Sigmoid colon (tissue), 7 donors: ENCODE measurements around the gene NSFL1C. TPM values are rescaled to one million over a fixed set of nuclear protein-coding genes. Genes with fewer than 3 reads are reported as not detected.
"Not testable (repeated sequence)": the region's sequence is repeated elsewhere in the genome, so short reads cannot be mapped to it uniquely, and the experiment has no call there.

Source experiments
- DNase-seq: peaks from one replicate; pipeline ENCODE4 v3.0.0-alpha.2; 2019
- H3K27ac ChIP-seq, 4 donors: fragments of 200-600 bp; sonication (generic); one replicate each; pipeline ENCODE4 v1.5.1; 2016 to 2019; ENCODE audit warnings: mild to moderate bottlenecking in 1 of 4
- H3K27me3 ChIP-seq, 3 donors: fragments of 200-600 bp; sonication (generic); one replicate each; pipeline ENCODE4 v1.5.1; 2019; ENCODE audit warnings: mild to moderate bottlenecking in 1 of 3
- H3K36me3 ChIP-seq, 4 donors: fragments of 200-600 bp; sonication (generic); one replicate each; pipeline ENCODE4 v1.5.1; 2016 to 2019
- H3K4me1 ChIP-seq, 4 donors: fragments of 200-600 bp; sonication (generic); one replicate each; pipeline ENCODE4 v1.5.1; 2017 to 2019
- H3K4me3 ChIP-seq, 4 donors: fragments of 200-600 bp; sonication (generic); one replicate each; pipeline ENCODE4 v1.5.1; 2017 to 2019; ENCODE audit warnings: mild to moderate bottlenecking in 2 of 4, moderate library complexity in 1 of 4
- H3K9me3 ChIP-seq, 4 donors: fragments of 200-600 bp in 3 of 4; sonication (generic) in 3 of 4; one replicate each; pipeline versions ENCODE4 v1.5.1 to v1.6.1; 2013 to 2019
- CTCF ChIP-seq, 4 experiments: fragments of 450-650 bp in 3 of 4; fragments of 200-600 bp in 1 of 4; IDR thresholded peaks; one replicate each; pipeline ENCODE4 v1.5.1; 2016 to 2019; ENCODE audit warnings: antibody characterized with exemption in 4 of 4, mild to moderate bottlenecking in 3 of 4, moderate library complexity in 2 of 4
- EP300 ChIP-seq, 4 donors: sonication (generic); formaldehyde crosslinking; IDR thresholded peaks; one replicate each; pipeline ENCODE4 v1.6.1; 2017; ENCODE audit warnings: antibody characterized with exemption in 4 of 4
- POLR2A ChIP-seq, 2 donors: fragments of 450-650 bp; IDR thresholded peaks; one replicate each; pipeline ENCODE4 v1.6.1; 2016; ENCODE audit warnings: antibody characterized with exemption in 2 of 2, mild to moderate bottlenecking in 2 of 2, moderate library complexity in 2 of 2
- POLR2AphosphoS5 ChIP-seq, 4 donors: sonication (generic); formaldehyde crosslinking; IDR thresholded peaks; one replicate each; pipeline ENCODE4 v1.6.1; 2017; ENCODE audit warnings: antibody characterized with exemption in 4 of 4
- WGBS, 2 donors: extraction: QIAGEN DNeasy Blood & Tissue Kit; methylation state at CpG; one replicate each; pipeline ENCODE4 v1.1.7; 2013; 5-methylcytosine and 5-hydroxymethylcytosine counted together
- intact Hi-C: fragments of 100-400 bp; cut with DNase I; formaldehyde crosslinking; loops from one replicate; pipeline ENCODE4 v1.15.1; 2023
- polyA plus RNA-seq, 3 donors: library from polyadenylated mRNA; stranded (reverse); fragments of 200-250 nt; gene quantifications; one replicate each; pipeline ENCODE4 v1.2.3, GENCODE V29; 2013
- total RNA-seq, 4 donors: library from RNA; depleted of rRNA; stranded (reverse); fragments of >200 nt; gene quantifications; one replicate each; pipeline ENCODE4 v1.1.0, GENCODE V29; 2016
- donor health status: healthy with polysubstance abuse.
- donor health status: Bipolar disorder and iron deficiency.
- donor health status: healthy.

NSFL1C gene
- total and polyA plus RNA-seq, 7 donors: 33.5 to 61.9 (median 46.5) TPM

GRCh38 chr20:1403624-1404023 lies 63.0 kb downstream of the NSFL1C start:
- Histone ChIP-seq H3K4me1 (no peaks in the 10 kb centered on the region), H3K9me3 (no peaks in the 10 kb centered on the region), H3K27me3 (peaks cover 5 to 48% (median 10%) of the 10 kb centered on the region in 3 donors), H3K4me3 (no peak overlapping the region), H3K27ac (no peak overlapping the region), H3K36me3 (no peaks in the 10 kb centered on the region)
- WGBS, 2 donors: 55 to 96% methylated on average over 1 of the region's 1 CpG
- intact Hi-C loops: no loop called here
- DNase-seq: no peak
- TF ChIP-seq CTCF (IDR thresholded peaks at IDR 0.05) (no peak), POLR2AphosphoS5 (IDR thresholded peaks at IDR 0.05) (no peak), EP300 (IDR thresholded peaks at IDR 0.05) (no peak), POLR2A (IDR thresholded peaks at IDR 0.05) (no peak)

- Histone ChIP-seq H3K4me3 (no peak overlapping the region), H3K9me3 (no peaks in the 10 kb centered on the region), H3K4me1 (no peaks in the 10 kb centered on the region), H3K27me3 (peaks cover 5 to 61% (median 10%) of the 10 kb centered on the region in 3 donors), H3K27ac (no peak overlapping the region), H3K36me3 (no peaks in the 10 kb centered on the region)
- no peak for DNase-seq
- TF ChIP-seq CTCF (IDR thresholded peaks at IDR 0.05): no peak
- no peak for TF ChIP-seq POLR2AphosphoS5 (IDR thresholded peaks at IDR 0.05)
- TF ChIP-seq EP300 (IDR thresholded peaks at IDR 0.05): no peak
- TF ChIP-seq POLR2A (IDR thresholded peaks at IDR 0.05): no peak
- 61 to 66% methylated on average over 7 of the region's 7 CpGs for WGBS, 2 donors
- intact Hi-C loops: no loop called here
Observed at GRCh38 chr20:1402149-1402548, 64.5 kb downstream of the NSFL1C start.

- TF ChIP-seq POLR2A (IDR thresholded peaks at IDR 0.05) (no peak), CTCF (IDR thresholded peaks at IDR 0.05) (no peak)
- intact Hi-C loops: no loop called here
- Histone ChIP-seq H3K9me3 (no peaks in the 10 kb centered on the region), H3K4me1 (no peaks in the 10 kb centered on the region), H3K36me3 (no peaks in the 10 kb centered on the region), H3K4me3 (no peak overlapping the region), H3K27ac (no peak overlapping the region), H3K27me3 (peaks cover 5 to 64% (median 10%) of the 10 kb centered on the region in 3 donors)
- WGBS, 2 donors: 67 to 80% methylated on average over 3 of the region's 3 CpGs
- no peak for DNase-seq
Observed at GRCh38 chr20:1401451-1401907, 65.2 kb downstream of the NSFL1C start.

GRCh38 chr20:1399678-1400366 lies 66.8 kb downstream of the NSFL1C start:
- intact Hi-C loops, H3K4me1 ChIP-seq, H3K4me3 ChIP-seq, H3K9me3 ChIP-seq, DNase-seq, H3K36me3 ChIP-seq, H3K27ac ChIP-seq: not testable (repeated sequence)
- peaks cover 5 to 64% (median 10%) of the 10 kb centered on the region in 3 donors for H3K27me3 ChIP-seq
- 7 to 54% methylated on average over 8 of the region's 8 CpGs for WGBS, 2 donors

- H3K9me3 ChIP-seq, H3K36me3 ChIP-seq, DNase-seq, H3K4me3 ChIP-seq, intact Hi-C loops, H3K4me1 ChIP-seq, H3K27ac ChIP-seq: not testable (repeated sequence)
- H3K27me3 ChIP-seq: peaks cover 5 to 60% (median 10%) of the 10 kb centered on the region in 3 donors
- WGBS, 2 donors: 12 to 54% methylated on average over 7 of the region's 7 CpGs
Observed at GRCh38 chr20:1398185-1398584, 68.5 kb downstream of the NSFL1C start.

GRCh38 chr20:1397710-1398109 lies 68.9 kb downstream of the NSFL1C start:
- intact Hi-C loops: no loop called here
- 68 to 84% methylated on average over 4 of the region's 4 CpGs for WGBS, 2 donors

More at GRCh38 chr20:1397710-1398109, 68.9 kb downstream of the NSFL1C start:
- Histone ChIP-seq H3K27me3 (peaks cover 5 to 55% (median 10%) of the 10 kb centered on the region in 3 donors), H3K4me1 (peaks cover 0 to 8% (median 6%) of the 10 kb centered on the region in 4 donors), H3K4me3 (no peak overlapping the region), H3K27ac (no peak overlapping the region), H3K9me3 (no peaks in the 10 kb centered on the region), H3K36me3 (no peaks in the 10 kb centered on the region)
- TF ChIP-seq CTCF (IDR thresholded peaks at IDR 0.05): no peak
- no peak for TF ChIP-seq POLR2AphosphoS5 (IDR thresholded peaks at IDR 0.05)
- TF ChIP-seq EP300 (IDR thresholded peaks at IDR 0.05): no peak
- TF ChIP-seq POLR2A (IDR thresholded peaks at IDR 0.05): no peak
- DNase-seq: no peak
